A673 (cell line): ENCODE measurements around the gene PACSIN2. TPM values are rescaled to one million over a fixed set of nuclear protein-coding genes. Genes with fewer than 3 reads are reported as not detected.

ENCODE experiments used
- BruUV-seq: library from RNA; stranded (reverse); fragments of 400-500 nt; replicated peaks from 2 replicates; lab custom pipeline; 2021; lab: Mats Ljungman, UMichigan
- CTCF ChIA-PET: fragments of 300-600 bp; sonication (Branson Sonifier 250); formaldehyde crosslinking; loops from one replicate; lab custom pipeline; 2022; ENCODE audit warnings: antibody characterized with exemption; lab: Charles Lee
- POLR2A ChIA-PET: fragments of 300-600 bp; sonication (Branson Sonifier 250); formaldehyde crosslinking; loops from one replicate; lab custom pipeline; 2022; ENCODE audit warnings: antibody characterized with exemption; ENCODE audit not compliant: low non-redundant PET; lab: Charles Lee
- DNase-seq: peaks from one replicate; pipeline ENCODE4 v3.0.0-alpha.2; 2015; ENCODE audit warnings: low spot score
- H3K27ac ChIP-seq: fragments of 200-600 bp; sonication (generic); 2 replicates; pipeline ENCODE4 v1.5.1; 2016; ENCODE audit warnings: mixed run types, low read depth, mild to moderate bottlenecking, mixed read lengths, antibody characterized with exemption, low read length; ENCODE audit not compliant: poor library complexity, severe bottlenecking
- H3K27me3 ChIP-seq: fragments of 200-600 bp; sonication (generic); replicated peaks from 2 replicates; pipeline ENCODE4 v1.6.1; 2017; ENCODE audit warnings: mixed run types, low read depth, mild to moderate bottlenecking, mixed read lengths, antibody characterized with exemption, low read length; ENCODE audit not compliant: insufficient read depth, poor library complexity
- H3K36me3 ChIP-seq: fragments of 200-600 bp; sonication (generic); 2 replicates; pipeline ENCODE4 v1.6.1; 2016; ENCODE audit warnings: mixed run types, mild to moderate bottlenecking, mixed read lengths, antibody characterized with exemption, low read length; ENCODE audit not compliant: insufficient read depth, poor library complexity, severe bottlenecking
- H3K4me1 ChIP-seq: fragments of 200-600 bp; sonication (generic); 2 replicates; pipeline ENCODE4 v1.6.1; 2017; ENCODE audit warnings: mixed run types, mild to moderate bottlenecking, mixed read lengths, antibody characterized with exemption, low read length; ENCODE audit not compliant: insufficient read depth, poor library complexity, severe bottlenecking
- H3K4me3 ChIP-seq: fragments of 200-600 bp; sonication (generic); 2 replicates; pipeline ENCODE4 v1.5.1; 2016; ENCODE audit warnings: low read depth, mixed run types, mild to moderate bottlenecking, mixed read lengths, low read length; ENCODE audit not compliant: poor library complexity, severe bottlenecking
- H3K9me3 ChIP-seq: fragments of 200-600 bp; sonication (generic); 2 replicates; pipeline ENCODE4 v1.6.1; 2016; ENCODE audit warnings: mixed run types, low read depth, mild to moderate bottlenecking, mixed read lengths, antibody characterized with exemption, low read length; ENCODE audit not compliant: poor library complexity, severe bottlenecking
- EZH2 ChIP-seq: fragments of 200-600 bp; sonication (generic); IDR thresholded peaks from 2 replicates; pipeline ENCODE4 v1.6.1; 2017; ENCODE audit warnings: borderline replicate concordance, low read depth, mild to moderate bottlenecking, mixed read lengths, antibody characterized with exemption, low read length; ENCODE audit not compliant: poor library complexity, severe bottlenecking
- intact Hi-C: fragments of 100-400 bp; cut with micrococcal nuclease; formaldehyde crosslinking; loops from one replicate; pipeline ENCODE4 v1.10.0; 2022; ENCODE audit not compliant: unreplicated experiment
- total RNA-seq: library from RNA; stranded (reverse); gene quantifications from 2 replicates; pipeline ENCODE4 v1.2.3, GENCODE V29; 2021
- TF ChIP-seq, protein P1 (sequence below): fragments of 300-800, 200-600 bp; sonication (generic); conservative IDR thresholded peaks from 2 replicates; pipeline ENCODE4 v1.5.1; 2017; ENCODE audit warnings: low read depth, mild to moderate bottlenecking, antibody characterized with exemption, low read length, moderate library complexity, mixed read lengths

PACSIN2 gene
- total RNA-seq, 1 experiment from 2014 or later, result 51.8 TPM

DNA sequence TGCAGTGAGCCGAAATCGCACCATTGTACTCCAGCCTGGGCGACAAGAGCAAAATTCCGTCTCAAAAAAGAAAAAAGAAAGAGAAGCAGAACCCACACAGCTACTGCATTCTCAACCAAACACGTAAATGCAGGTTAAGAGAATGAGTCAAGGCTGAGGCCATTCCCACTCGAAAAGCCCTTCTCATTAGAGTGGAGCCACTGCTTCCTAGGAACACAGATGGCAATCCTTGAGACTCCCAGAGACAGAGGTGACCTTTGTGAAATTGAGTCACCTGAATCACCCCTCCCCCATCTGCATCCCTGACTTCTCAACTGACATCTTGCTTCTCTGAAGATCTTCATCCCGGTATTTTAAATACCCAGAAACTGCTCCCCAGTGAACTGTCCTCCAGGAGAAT lies 8.2 kb downstream of the PACSIN2 start:
- CTCF ChIA-PET, result no interaction called here
- TF ChIP-seq, protein P1, sequence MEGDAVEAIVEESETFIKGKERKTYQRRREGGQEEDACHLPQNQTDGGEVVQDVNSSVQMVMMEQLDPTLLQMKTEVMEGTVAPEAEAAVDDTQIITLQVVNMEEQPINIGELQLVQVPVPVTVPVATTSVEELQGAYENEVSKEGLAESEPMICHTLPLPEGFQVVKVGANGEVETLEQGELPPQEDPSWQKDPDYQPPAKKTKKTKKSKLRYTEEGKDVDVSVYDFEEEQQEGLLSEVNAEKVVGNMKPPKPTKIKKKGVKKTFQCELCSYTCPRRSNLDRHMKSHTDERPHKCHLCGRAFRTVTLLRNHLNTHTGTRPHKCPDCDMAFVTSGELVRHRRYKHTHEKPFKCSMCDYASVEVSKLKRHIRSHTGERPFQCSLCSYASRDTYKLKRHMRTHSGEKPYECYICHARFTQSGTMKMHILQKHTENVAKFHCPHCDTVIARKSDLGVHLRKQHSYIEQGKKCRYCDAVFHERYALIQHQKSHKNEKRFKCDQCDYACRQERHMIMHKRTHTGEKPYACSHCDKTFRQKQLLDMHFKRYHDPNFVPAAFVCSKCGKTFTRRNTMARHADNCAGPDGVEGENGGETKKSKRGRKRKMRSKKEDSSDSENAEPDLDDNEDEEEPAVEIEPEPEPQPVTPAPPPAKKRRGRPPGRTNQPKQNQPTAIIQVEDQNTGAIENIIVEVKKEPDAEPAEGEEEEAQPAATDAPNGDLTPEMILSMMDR, result no peak
- no peak for TF ChIP-seq EZH2
- no TSS peak for BruUV-seq
- H3K27me3 ChIP-seq, result no peaks in the 10 kb centered on the region
- H3K36me3 ChIP-seq, result no peaks in the 10 kb centered on the region
- no peaks in the 10 kb centered on the region for H3K9me3 ChIP-seq
- intact Hi-C loops, result no loop called here
- H3K27ac ChIP-seq, result no peak overlapping the region
- no peak overlapping the region for H3K4me3 ChIP-seq
- DNase-seq, result no peak
- POLR2A ChIA-PET, result no interaction called here
- H3K4me1 ChIP-seq, result peaks cover 28% of the 10 kb centered on the region

GRCh38 chr22:43006016-43006505 lies 8.9 kb downstream of the PACSIN2 start:
- TF ChIP-seq EZH2, result no peak
- TF ChIP-seq, protein P1, result no peak
- intact Hi-C loops, result no loop called here
- Histone ChIP-seq H3K9me3 (no peaks in the 10 kb centered on the region), H3K36me3 (no peaks in the 10 kb centered on the region), H3K4me1 (peaks cover 35% of the 10 kb centered on the region), H3K27ac (no peak overlapping the region), H3K4me3 (no peak overlapping the region), H3K27me3 (no peaks in the 10 kb centered on the region)
- no peak for DNase-seq
- POLR2A ChIA-PET, result no interaction called here
- CTCF ChIA-PET, result no interaction called here
- BruUV-seq, result no TSS peak

GRCh38 chr22:43005106-43005505 lies 9.8 kb downstream of the PACSIN2 start:
- intact Hi-C loops, result no loop called here
- no peaks in the 10 kb centered on the region for H3K27me3 ChIP-seq
- H3K4me1 ChIP-seq, result peaks cover 40% of the 10 kb centered on the region
- no peak for TF ChIP-seq EZH2
- TF ChIP-seq, protein P1, result no peak
- ChIA-PET POLR2A (no interaction called here), CTCF (no interaction called here)
- no peak for DNase-seq
- H3K27ac ChIP-seq, result no peak overlapping the region
- H3K9me3 ChIP-seq, result no peaks in the 10 kb centered on the region
- no peak overlapping the region for H3K4me3 ChIP-seq
- BruUV-seq, result no TSS peak
- H3K36me3 ChIP-seq, result no peaks in the 10 kb centered on the region
